ENCODE data around the gene SOX18.

The SOX18 gene

DNA sequence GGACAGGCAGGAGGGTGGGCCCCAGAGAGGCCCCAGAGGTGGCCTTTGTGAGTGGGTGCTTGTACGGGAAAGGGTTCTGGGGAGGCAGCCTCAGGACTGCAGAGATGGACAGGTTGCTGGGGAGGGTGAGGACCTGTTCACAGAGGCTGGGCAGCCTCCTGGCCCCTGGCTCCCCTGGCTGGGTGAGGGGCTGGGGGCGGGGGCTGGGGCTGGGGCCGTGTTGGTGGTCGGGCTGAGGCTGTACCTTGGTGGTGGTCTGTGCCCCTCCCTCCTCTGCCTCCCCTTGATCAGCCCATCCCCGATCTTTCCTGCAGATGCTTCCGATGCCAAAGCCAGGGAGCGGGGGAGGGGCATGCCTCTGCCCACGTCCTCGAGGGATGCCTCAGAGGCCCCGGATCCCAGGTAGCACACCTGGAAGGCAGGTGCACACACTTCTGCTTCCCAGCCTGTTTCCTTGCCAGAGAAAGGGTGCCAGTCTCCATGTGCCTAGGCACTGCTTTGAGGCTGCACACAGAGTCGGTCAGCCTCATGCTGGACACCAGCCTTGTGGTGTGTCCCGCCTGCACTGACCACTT is 18.4 kb upstream of the SOX18 start:
- no peak for DNase-seq

DNA sequence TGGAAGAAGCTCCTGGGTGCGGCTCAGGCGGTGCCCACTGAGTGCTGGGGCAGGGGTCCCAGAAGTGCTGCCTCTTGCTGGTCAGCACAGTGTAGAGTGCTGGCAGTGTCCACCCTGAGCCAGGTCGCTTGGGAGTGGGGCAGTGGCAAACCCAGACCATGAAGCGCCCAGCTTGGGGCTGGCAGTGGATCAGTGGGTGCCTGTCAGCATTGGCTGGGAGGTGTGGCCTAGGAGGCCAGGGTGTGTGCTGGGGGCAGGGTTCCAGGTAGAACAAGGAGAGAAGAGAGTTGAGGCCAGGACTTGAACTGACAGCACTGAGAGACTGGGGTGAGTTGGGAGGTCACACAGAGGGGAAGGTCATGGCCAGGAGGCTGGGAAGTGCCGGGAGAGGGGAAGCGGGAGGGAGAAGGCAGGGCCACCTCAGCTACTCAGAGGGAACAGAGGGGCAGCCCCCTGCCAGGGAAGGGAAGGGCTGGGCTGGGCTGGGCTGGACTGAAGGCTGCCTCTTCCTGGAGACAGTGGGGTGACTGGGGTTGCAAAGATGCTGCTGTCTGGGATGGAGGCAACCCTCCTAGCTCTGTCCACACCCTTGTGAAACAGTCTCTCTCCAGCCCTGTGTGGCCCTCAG is 17.7 kb upstream of the SOX18 start:
- no peak for DNase-seq

GRCh38 chr20:64065974-64066343 is 16.5 kb upstream of the SOX18 start:
- peak; percentile 41 for DNase-seq

- no peak for DNase-seq
Measured at GRCh38 chr20:64065062-64065973, 15.9 kb upstream of the SOX18 start.

- no peak for DNase-seq
Measured at GRCh38 chr20:64064145-64064698, 14.8 kb upstream of the SOX18 start.

DNA sequence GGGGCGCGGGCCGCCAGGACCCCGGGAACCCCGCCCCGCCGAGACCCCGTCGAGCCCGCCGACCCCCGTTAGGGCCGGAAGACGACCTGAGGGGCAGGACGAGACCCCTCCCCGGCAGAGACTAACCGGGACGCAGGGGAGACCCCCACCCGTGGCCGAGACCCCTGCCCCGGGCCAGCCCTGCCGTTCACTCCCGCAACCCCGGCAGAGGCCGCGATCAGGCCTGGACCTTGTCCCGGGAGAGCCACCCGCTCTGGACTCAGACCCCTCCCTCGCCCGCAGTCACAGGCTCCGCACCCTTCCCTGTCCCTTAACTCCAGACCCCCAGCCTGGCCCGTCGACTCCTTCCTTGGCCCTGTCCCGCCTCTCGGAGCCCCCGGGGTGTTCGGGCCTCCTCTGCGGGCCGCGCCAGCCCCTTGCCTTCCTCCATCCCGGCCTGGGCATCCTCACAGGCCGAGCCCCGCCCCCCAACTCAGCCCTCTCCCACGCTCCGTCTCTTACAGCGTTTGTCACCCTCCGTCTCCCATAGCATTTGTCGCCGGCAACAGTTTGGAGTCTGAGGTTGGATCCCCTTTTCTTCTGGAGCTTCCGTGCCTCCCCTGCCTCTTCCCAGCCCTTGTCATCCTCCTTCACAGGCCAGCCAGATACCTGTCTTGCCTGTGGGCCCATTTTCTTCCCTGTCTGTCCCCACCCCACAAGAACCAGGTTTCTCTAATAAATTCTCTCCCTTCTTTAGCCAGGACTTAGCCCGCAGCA is 14.1 kb upstream of the SOX18 start:
- DNase-seq = no peak

DNA sequence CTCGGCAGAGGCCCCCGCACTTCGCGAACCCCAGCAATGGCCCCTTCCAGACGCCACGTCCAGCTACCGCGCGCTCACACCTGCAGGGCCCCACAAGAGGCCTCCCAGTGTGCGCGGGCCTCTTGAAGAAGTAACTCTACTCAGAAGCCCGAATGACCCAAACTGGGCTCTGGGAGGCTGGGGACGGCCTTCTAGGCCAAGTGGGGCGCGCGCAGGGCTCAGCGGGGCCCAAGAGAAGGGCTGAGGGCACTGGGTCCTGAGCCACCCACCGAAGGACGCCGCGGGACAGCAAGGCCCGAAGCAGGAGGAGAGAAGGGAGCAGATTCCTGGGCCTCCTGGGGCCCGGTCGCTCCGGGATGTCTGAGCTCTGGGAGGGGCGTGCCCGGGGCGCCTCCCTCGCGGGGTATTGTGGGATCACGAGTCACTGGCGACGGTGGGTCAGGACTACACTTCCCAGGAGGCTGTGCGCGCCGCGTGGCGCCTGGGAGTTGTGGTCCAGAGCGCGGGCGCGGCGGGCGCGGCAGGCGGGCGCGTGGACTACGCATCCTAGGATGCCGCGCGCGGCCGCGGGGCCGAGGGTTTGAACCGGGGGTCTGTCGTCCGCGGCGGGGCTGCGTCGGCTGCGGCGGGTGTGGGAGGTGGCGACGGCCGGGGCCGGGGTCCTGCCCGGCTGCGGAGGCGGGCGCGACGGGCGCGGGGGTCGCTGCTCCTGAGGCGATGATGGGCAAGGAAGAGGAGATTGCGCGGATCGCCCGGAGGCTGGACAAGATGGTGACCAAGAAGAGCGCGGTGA is 13.4 kb upstream of the SOX18 start, which contains the start of gene TCEA2:
Gene TCEA2, plus strand, starts transcription at position 603 of the 793 bp plus-strand sequence. Its CDS starts 115 bp downstream, at position 718.
- DNase-seq = peak; percentile 93

DNA sequence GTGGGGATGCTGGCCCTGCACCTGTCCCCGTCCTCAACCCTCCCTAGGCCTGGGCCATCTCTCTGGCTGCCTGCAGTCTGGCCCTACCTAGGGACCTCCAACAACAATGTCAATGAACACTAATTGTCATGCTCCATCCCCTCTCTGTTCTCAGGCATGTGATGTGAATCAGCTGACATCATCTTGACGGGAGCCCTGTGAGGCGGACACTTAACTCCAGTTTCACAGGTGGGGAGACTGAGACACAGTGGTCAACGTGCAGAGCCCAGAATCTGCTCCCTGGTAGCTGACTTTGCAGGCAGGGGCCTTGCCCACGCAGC is 12.8 kb upstream of the SOX18 start:
- no peak for DNase-seq

GRCh38 chr20:64058536-64058935 is 9.1 kb upstream of the SOX18 start:
- no peak for DNase-seq

DNA sequence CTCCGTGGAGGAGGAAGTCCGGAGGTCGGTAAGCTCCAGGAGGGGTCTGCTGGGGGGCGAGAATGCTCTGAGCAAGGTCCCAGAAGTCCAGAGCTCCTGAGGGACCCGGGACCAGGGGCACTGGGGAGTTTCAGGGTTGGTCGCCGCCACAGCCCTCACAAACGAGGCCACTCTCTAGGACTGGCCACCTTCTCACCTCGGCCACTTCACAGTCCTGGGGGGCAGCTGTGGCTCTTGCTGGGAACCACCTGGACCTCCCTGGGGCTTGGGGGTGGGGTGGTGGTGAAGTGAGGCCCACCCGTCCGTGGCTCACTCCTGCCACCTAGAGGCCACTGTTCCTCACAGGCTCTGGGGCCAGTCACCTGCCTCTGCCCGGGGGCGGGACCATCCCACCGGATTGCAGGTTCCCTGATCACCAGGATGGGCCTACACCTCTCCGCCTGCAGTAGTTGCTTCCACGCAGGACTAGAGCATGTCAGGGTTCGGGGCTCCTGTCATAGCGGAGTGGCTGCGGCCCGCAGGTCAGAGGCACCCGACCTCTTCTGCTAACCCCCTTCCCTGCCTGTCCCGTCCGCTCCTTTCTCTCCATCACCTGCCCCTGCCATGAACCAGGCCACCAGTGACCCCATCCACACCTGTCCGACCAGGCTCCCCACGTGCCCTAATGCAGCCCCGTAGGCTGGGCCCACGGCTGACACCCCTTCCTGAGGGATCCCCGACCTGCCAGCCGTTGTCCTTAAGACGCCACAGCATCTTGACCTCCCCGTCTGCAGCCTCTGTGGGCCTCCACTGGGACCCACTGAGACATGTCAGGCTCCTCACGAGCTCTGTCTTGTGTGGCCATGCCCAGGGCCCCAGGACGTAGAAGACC is 8.4 kb upstream of the SOX18 start:
- DNase-seq = peak; percentile 79

DNA sequence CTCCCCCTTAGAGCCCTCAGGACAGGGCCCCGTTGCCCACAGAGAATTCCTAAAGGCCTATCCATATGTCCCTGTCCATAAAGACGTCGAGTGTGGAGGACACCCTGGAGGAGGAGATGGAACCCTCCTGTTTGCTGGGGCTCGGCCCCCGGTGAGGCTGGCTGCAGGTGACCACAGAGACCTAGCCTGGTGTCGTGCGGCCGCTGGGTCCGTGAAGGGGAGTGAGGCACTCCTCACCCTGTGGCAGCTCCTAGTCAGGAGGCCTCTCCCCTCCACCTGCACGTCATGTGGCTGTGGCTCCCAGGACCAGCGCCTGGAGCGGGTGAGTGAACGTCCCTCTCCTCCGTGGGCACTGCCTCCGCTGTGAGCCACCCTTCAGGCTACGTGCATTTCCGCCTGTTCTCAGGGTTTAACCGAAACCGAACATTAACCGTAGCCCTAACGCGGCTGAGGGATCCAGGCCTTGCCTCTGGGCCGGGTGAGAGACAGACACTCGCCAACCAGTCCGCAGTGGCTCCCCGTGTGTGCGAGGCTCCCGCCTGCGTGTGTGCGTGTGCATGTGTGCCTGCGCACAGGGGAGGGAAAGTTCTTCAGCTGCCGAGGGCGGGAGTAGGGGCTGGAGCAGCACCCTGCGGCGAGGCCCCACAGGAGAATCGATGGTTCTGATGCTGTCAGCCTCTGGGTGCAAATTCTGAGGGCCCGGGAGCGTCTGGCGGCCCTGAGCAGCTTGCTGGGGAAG is 7.6 kb upstream of the SOX18 start:
- DNase-seq = no peak

- DNase-seq = no peak
Measured at GRCh38 chr20:64056639-64056888, 7.1 kb upstream of the SOX18 start.

- DNase-seq = no peak
Measured at GRCh38 chr20:64055893-64056638, 6.6 kb upstream of the SOX18 start.

DNA sequence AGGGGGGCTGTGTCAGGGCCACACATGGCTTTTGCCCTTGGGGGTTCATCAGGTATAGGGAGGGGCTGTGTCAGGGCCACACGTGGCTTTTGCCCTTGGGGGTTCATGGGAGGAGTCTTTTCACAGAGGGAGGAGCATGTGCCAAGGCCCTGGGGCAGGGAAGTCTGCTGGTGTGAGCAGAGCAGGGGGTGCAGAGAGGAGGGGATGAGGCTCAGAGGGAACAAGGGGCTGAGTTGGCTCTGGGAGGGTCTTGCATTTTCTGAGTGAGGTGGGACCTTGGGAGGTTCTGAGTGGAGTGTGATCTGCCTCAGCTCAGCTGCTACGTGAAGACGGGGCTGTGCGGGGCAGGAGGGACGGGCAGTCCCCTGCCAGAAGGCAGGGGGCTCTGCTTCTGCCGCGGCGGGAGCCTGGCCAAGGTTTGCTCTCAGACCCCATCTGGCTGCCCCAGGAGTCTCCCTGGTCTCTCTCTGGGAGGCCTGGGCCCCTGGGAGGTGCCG is 6.0 kb upstream of the SOX18 start:
- DNase-seq = no peak

GRCh38 chr20:64053841-64054661 is 4.6 kb upstream of the SOX18 start:
- DNase-seq = no peak

DNA sequence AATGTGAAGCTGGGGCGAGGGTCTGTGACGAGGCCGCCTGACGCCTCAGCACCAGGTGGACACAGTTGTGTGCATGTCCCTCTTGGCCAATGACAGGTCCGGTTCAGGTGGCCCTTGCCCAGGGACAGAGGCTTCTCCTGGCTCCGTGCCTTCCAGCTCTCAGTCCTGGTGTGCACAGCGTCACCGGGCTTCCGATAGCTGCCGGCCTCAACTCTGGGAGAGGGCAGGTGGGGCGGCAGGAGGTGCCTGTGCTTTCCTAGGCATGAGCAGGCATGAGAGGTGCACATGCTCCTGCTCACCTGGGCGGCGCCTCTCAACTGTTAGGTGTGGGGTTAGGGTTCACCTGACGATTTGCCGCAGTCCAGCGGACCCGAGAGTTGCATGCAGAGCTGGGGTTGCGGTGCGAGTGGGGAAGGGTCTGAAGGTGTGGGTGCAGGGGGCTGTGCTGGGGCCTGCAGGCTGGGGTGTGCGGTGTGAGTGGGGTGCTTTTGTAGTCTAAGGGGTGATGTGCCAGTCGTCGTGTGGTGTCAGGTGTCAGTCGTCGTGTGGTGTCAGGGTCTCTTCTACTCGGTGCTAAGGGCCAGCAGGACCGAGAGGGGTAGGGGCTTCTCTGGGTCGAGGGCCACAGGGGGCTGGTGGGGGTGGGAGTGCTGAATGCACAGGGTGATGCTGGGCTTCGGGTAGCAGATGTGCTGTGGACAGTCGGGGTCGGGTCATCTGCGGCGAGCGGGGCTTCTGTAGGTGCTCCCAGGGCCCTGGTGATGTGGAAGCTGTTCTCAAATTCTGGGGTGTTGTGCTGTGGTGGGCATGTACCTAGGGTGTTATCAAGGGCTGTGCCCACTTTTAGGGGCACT is 3.8 kb upstream of the SOX18 start:
- no peak for DNase-seq

GRCh38 chr20:64052326-64052722 is 2.9 kb upstream of the SOX18 start:
- no peak for DNase-seq

All from activated gamma-delta T cell treated with Interleukin-2 at 50 U/mL for 16 hours (primary cell).